Measurements from ENCODE around the gene AOC1. TPM values are rescaled to one million over a fixed set of nuclear protein-coding genes. Genes with fewer than 3 reads are reported as not detected.

AOC1 gene
- total and polyA plus RNA-seq, 5 donors from 2014 or later, result not detected

DNA sequence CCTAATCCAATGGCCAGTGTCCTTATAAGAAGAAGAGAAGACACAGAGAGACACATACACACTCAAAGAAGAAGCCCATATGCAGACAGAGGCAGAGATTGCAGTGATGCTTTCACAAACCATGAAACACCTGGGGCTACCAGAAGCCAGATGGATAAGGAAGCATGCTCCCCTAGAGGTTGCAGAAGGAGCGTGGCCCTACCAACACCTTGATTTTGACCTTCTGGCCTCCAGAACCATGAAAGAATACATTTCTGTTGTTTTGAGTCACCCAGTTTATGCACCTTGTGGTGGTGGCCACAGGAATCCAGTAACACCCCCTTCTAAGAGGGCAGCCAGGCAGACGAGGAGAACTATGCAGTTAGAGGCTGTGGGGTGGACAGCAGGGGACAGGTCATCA is 43.5 kb downstream of the AOC1 start:
- no peak overlapping the region for H3K27ac ChIP-seq (ENCODE audit: insufficient read depth, low read length, poor library complexity, severe bottlenecking)
- peaks cover 5% of the 10 kb centered on the region for H3K27me3 ChIP-seq (ENCODE audit: control insufficient read depth, insufficient read depth, low read length)
- peaks cover 41% of the 10 kb centered on the region for H3K27me3 Mint-ChIP-seq
- H3K4me1 ChIP-seq (ENCODE audit: control insufficient read depth, insufficient read depth, low read length, poor library complexity, severe bottlenecking), result peaks cover 5% of the 10 kb centered on the region
- no peaks in the 10 kb centered on the region for H3K9me3 ChIP-seq (ENCODE audit: control insufficient read depth in 2 of 2, low read length in 2 of 2)
- H3K36me3 Mint-ChIP-seq, result no peaks in the 10 kb centered on the region
- peaks cover 0 to 5% (median 0%) of the 10 kb centered on the region in 7 donors for H3K9me3 Mint-ChIP-seq
- peaks cover 0 to 8% (median 3%) of the 10 kb centered on the region in 4 donors for H3K4me1 Mint-ChIP-seq
- DNase-seq, result no peak
- no peak overlapping the region for H3K4me3 ChIP-seq (ENCODE audit: low read depth, low read length)
- ATAC-seq (ENCODE audit: low read depth in 2 of 2), result no peak
- no peak overlapping the region for H3K4me3 Mint-ChIP-seq
- H3K36me3 ChIP-seq (ENCODE audit: control insufficient read depth, insufficient read depth, low read length), result no peaks in the 10 kb centered on the region
- no peak overlapping the region for H3K27ac Mint-ChIP-seq

DNA sequence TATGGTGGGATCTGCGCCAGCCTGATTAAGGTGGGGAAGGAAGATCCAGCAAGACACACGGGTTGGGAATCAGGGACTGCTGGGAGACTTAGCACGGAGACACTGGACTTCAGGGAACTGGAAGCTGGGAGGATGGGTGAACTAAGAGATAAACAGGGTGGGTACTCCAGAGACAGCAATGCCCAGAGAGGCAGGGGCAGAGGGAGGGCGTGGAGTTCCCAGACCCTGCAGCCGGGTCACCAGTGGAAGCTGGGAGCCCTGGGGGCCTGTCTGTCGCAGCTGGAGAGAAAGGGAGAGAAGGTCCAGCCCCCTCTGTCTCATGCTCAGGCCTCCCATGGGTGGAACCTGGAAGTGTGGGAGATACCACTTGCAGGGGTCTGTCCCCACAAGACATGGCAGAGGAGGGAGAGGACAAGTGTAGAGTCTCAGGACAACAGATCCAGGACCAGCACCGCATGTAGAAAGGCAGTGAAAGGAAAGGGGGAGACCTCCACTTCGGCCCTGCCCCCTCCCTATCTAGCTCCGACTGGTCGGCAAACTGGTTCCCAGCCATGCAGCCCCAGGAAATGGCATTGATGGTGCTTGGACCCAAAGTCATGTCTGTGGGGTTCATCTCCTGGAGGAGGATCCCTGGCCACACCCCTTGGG is 44.4 kb downstream of the AOC1 start:
- no peaks in the 10 kb centered on the region for H3K36me3 Mint-ChIP-seq
- peaks cover 47% of the 10 kb centered on the region for H3K27me3 Mint-ChIP-seq
- no peaks in the 10 kb centered on the region for H3K36me3 ChIP-seq (ENCODE audit: control insufficient read depth, insufficient read depth, low read length)
- H3K4me3 ChIP-seq (ENCODE audit: low read depth, low read length), result no peak overlapping the region
- H3K27ac Mint-ChIP-seq, result no peak overlapping the region
- H3K27me3 ChIP-seq (ENCODE audit: control insufficient read depth, insufficient read depth, low read length), result peaks cover 6% of the 10 kb centered on the region
- no peaks in the 10 kb centered on the region for H3K9me3 ChIP-seq (ENCODE audit: control insufficient read depth in 2 of 2, low read length in 2 of 2)
- no peak overlapping the region for H3K27ac ChIP-seq (ENCODE audit: insufficient read depth, low read length, poor library complexity, severe bottlenecking)
- DNase-seq, result no peak
- ATAC-seq (ENCODE audit: low read depth in 2 of 2), result no peak
- H3K4me1 Mint-ChIP-seq, result peaks cover 0 to 8% (median 3%) of the 10 kb centered on the region in 4 donors
- H3K4me3 Mint-ChIP-seq, result no peak overlapping the region
- peaks cover 0 to 5% (median 0%) of the 10 kb centered on the region in 7 donors for H3K9me3 Mint-ChIP-seq
- H3K4me1 ChIP-seq (ENCODE audit: control insufficient read depth, insufficient read depth, low read length, poor library complexity, severe bottlenecking), result peaks cover 5% of the 10 kb centered on the region

DNA sequence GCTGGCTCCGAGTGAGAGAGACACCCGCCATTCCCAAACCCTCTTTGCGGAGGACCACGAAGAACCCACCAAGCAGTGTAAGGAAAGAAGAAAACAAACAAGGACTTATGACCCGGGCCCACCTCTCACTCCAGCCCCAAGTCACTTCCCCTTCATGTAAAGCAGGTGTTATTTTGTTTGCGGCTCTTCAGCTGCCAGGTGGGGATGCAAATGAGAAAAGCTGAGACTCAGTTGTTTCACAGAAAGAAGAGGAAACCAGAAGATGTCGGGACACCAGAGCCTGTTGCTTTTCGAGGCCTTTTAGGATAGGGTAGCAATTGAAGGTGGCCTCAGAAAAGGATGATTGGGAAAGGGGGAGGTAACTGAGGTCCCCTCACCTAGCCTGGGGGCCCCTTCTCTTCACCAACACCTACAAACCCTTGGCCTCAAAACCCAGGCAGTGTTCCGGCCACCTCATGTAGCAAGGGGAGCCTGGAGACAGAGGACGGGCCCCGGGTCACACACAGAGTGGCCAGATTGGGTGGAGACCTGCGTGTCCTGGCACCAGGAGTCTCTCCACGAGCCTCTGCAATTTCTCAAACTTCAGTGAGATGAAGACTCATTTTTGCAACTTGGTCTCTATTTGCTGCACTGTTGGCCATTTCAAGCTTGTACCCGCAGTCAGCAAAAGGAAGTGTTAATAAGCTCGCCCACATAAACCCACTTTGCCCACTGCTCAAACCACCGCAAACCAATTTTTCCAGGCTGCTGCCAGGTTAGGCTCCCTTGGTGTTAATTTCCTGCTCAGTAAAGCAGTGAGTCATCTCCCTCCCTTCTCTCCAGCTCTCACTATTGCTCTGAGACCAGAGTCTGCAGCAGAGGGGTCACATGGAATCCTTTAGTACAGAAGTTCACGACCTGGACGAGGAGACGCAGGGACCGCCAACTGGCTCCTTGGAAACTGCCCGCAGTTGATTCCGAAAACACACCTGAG is 45.5 kb downstream of the AOC1 start:
- Mint-ChIP-seq H3K27me3 (peaks cover 57% of the 10 kb centered on the region), H3K4me3 (peak overlapping the region in 2 of 4 donors; percentile 24 to 27), H3K36me3 (no peaks in the 10 kb centered on the region), H3K4me1 (peaks cover 0 to 8% (median 3%) of the 10 kb centered on the region in 4 donors), H3K27ac (no peak overlapping the region), H3K9me3 (peaks cover 0 to 5% (median 0%) of the 10 kb centered on the region in 7 donors)
- Histone ChIP-seq H3K4me3 (ENCODE audit: low read depth, low read length) (no peak overlapping the region), H3K27me3 (ENCODE audit: control insufficient read depth, insufficient read depth, low read length) (peaks cover 6% of the 10 kb centered on the region), H3K36me3 (ENCODE audit: control insufficient read depth, insufficient read depth, low read length) (no peaks in the 10 kb centered on the region), H3K4me1 (ENCODE audit: control insufficient read depth, insufficient read depth, low read length, poor library complexity, severe bottlenecking) (peaks cover 5% of the 10 kb centered on the region), H3K27ac (ENCODE audit: insufficient read depth, low read length, poor library complexity, severe bottlenecking) (no peak overlapping the region), H3K9me3 (ENCODE audit: control insufficient read depth in 2 of 2, low read length in 2 of 2) (no peaks in the 10 kb centered on the region)
- ATAC-seq (ENCODE audit: low read depth in 2 of 2), result no peak
- no peak for DNase-seq

DNA sequence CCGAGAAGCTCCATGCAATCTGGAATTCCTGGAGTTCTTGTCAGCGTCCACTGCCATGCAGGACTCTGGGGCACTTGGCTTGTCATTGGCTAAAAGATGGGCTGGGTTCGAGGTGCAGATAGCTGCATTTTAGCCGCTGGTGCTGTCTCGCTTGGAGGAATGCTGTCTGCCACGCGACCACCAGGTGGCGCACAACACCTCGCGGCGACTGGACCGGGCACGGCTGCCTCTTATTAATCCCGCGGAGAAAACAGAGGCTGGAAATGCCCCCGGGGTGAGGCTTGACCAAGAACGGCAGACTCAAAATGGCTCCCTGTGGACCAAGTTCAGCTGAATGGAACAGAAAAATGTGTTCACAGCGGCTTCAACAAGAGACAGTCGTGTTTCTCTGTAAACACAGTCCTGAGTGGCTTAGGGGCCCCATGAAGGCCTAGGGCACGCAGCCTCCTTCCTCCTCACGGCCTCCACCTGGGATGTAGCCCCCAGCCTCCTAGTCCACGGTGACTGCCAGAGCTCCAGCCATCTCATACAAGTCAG is 46.2 kb downstream of the AOC1 start:
- peaks cover 61% of the 10 kb centered on the region for H3K27me3 Mint-ChIP-seq
- H3K9me3 Mint-ChIP-seq, result peaks cover 0 to 5% (median 0%) of the 10 kb centered on the region in 7 donors
- H3K36me3 Mint-ChIP-seq, result no peaks in the 10 kb centered on the region
- H3K4me3 Mint-ChIP-seq, result peak overlapping the region in 1 of 4 donors; percentile 24
- peaks cover 6% of the 10 kb centered on the region for H3K27me3 ChIP-seq (ENCODE audit: control insufficient read depth, insufficient read depth, low read length)
- H3K36me3 ChIP-seq (ENCODE audit: control insufficient read depth, insufficient read depth, low read length), result no peaks in the 10 kb centered on the region
- H3K4me1 ChIP-seq (ENCODE audit: control insufficient read depth, insufficient read depth, low read length, poor library complexity, severe bottlenecking), result peaks cover 5% of the 10 kb centered on the region
- DNase-seq (peak; percentile 54 to 70 (median 65)), ATAC-seq (ENCODE audit: low read depth in 2 of 2) (peak in 1 of 2 donors; percentile 75)
- no peaks in the 10 kb centered on the region for H3K9me3 ChIP-seq (ENCODE audit: control insufficient read depth in 2 of 2, low read length in 2 of 2)
- no peak overlapping the region for H3K27ac ChIP-seq (ENCODE audit: insufficient read depth, low read length, poor library complexity, severe bottlenecking)
- H3K4me1 Mint-ChIP-seq, result peaks cover 0 to 8% (median 3%) of the 10 kb centered on the region in 4 donors
- H3K27ac Mint-ChIP-seq, result peak overlapping the region in 1 of 3 donors; percentile 26
- no peak overlapping the region for H3K4me3 ChIP-seq (ENCODE audit: low read depth, low read length)

DNA sequence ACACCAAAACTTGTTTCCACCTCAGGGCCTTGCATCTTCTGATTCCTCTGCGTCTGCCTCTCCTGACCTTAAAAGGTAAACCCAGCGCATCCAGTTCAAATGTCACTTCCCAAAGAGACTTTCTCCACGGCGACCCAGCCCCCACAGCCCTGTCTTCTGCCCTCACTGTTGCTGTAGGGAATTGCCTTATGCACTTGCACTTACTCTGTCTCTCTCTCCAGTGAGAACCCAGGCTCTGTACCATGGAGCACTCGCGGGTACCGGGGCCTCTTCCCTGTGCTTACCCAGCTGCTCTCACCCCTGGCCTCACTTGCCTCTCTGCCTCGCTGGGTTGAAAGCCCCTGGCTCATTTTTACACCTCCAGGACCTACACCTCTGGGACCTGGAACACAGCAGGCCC is 48.4 kb downstream of the AOC1 start:
- Histone ChIP-seq H3K4me3 (ENCODE audit: low read depth, low read length) (no peak overlapping the region), H3K9me3 (ENCODE audit: control insufficient read depth in 2 of 2, low read length in 2 of 2) (no peaks in the 10 kb centered on the region), H3K27ac (ENCODE audit: insufficient read depth, low read length, poor library complexity, severe bottlenecking) (no peak overlapping the region), H3K27me3 (ENCODE audit: control insufficient read depth, insufficient read depth, low read length) (peaks cover 13% of the 10 kb centered on the region), H3K4me1 (ENCODE audit: control insufficient read depth, insufficient read depth, low read length, poor library complexity, severe bottlenecking) (peaks cover 5% of the 10 kb centered on the region), H3K36me3 (ENCODE audit: control insufficient read depth, insufficient read depth, low read length) (no peaks in the 10 kb centered on the region)
- Mint-ChIP-seq H3K4me1 (peaks cover 0 to 8% (median 3%) of the 10 kb centered on the region in 4 donors), H3K9me3 (no peaks in the 10 kb centered on the region), H3K36me3 (no peaks in the 10 kb centered on the region), H3K27ac (no peak overlapping the region), H3K27me3 (peaks cover 68% of the 10 kb centered on the region), H3K4me3 (no peak overlapping the region)
- DNase-seq (no peak), ATAC-seq (ENCODE audit: low read depth in 2 of 2) (no peak)

DNA sequence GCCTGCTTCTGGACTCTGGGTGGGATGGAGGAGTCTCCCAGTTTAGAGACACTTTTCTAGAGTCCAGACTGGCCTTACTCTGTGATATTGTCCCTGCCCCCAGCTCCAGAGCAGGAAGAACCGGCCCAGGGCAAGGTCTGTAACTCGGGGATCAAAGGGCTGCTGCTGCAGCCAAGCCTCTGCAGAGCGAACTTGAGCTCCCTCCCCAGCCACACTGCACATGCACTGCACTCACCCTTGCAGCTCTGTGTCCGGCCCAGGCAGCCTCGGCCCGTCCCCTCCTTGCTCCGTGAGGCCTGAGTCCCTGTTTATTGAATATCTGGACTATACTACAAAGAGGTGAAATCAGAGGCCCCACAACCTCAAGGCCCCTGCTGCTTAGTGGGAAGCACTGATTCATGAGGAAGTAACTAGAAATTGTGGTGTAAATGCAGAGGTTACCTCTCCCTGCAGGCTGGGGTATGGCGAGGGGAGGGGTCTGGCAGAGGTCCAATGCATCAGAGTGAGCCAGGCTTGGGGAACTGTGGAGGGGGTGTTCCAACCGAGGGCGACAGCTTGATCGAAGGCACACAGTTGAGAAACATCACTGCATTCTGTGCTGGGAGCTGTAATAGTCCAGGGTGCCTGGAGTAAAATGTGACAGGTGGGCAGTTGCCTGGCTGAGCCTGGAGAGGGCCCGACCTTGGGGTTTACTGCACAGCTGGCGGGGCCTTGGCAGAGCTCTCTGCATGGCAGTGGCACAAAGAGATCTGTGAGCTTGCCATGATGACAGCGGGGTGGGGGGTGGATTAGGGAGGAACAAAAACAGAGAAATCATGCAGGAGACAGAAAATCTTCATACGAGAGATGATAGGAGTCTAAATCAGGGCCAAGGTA is 49.1 kb downstream of the AOC1 start:
- H3K4me1 ChIP-seq (ENCODE audit: control insufficient read depth, insufficient read depth, low read length, poor library complexity, severe bottlenecking), result peaks cover 5% of the 10 kb centered on the region
- no peaks in the 10 kb centered on the region for H3K9me3 Mint-ChIP-seq

More for the DNA sequence above, 49.1 kb downstream of the AOC1 start:
- no peaks in the 10 kb centered on the region for H3K9me3 ChIP-seq (ENCODE audit: control insufficient read depth in 2 of 2, low read length in 2 of 2)
- H3K36me3 ChIP-seq (ENCODE audit: control insufficient read depth, insufficient read depth, low read length), result no peaks in the 10 kb centered on the region
- Mint-ChIP-seq H3K4me1 (peaks cover 0 to 8% (median 3%) of the 10 kb centered on the region in 4 donors), H3K36me3 (no peaks in the 10 kb centered on the region), H3K4me3 (no peak overlapping the region), H3K27ac (peak overlapping the region in 2 of 3 donors; percentile 55 to 71), H3K27me3 (peaks cover 70% of the 10 kb centered on the region)
- ATAC-seq (ENCODE audit: low read depth in 2 of 2), result no peak
- no peak overlapping the region for H3K4me3 ChIP-seq (ENCODE audit: low read depth, low read length)
- DNase-seq, result no peak
- H3K27ac ChIP-seq (ENCODE audit: insufficient read depth, low read length, poor library complexity, severe bottlenecking), result no peak overlapping the region
- peaks cover 14% of the 10 kb centered on the region for H3K27me3 ChIP-seq (ENCODE audit: control insufficient read depth, insufficient read depth, low read length)
